Renal cortical epithelial cell (primary cell): ENCODE results near the gene PRSS36. TPM values are rescaled to one million over a fixed set of nuclear protein-coding genes. Genes with fewer than 3 reads are reported as not detected.
"Not testable (repeated sequence)": the region's sequence is repeated elsewhere in the genome, so short reads cannot be mapped to it uniquely, and the experiment has no call there.

Experiments used
- DNase-seq: peaks from one replicate; pipeline ENCODE4 v3.0.0-alpha.2; 2011; ENCODE audit warnings: low read depth
- total RNA-seq: library from RNA; depleted of rRNA; stranded (reverse); fragments of >200 nt; gene quantifications from 2 replicates; pipeline ENCODE4 v1.2.3, GENCODE V29; 2014

Gene PRSS36
- total RNA-seq, 1 donor from 2014 or later = 0.55 TPM

DNA sequence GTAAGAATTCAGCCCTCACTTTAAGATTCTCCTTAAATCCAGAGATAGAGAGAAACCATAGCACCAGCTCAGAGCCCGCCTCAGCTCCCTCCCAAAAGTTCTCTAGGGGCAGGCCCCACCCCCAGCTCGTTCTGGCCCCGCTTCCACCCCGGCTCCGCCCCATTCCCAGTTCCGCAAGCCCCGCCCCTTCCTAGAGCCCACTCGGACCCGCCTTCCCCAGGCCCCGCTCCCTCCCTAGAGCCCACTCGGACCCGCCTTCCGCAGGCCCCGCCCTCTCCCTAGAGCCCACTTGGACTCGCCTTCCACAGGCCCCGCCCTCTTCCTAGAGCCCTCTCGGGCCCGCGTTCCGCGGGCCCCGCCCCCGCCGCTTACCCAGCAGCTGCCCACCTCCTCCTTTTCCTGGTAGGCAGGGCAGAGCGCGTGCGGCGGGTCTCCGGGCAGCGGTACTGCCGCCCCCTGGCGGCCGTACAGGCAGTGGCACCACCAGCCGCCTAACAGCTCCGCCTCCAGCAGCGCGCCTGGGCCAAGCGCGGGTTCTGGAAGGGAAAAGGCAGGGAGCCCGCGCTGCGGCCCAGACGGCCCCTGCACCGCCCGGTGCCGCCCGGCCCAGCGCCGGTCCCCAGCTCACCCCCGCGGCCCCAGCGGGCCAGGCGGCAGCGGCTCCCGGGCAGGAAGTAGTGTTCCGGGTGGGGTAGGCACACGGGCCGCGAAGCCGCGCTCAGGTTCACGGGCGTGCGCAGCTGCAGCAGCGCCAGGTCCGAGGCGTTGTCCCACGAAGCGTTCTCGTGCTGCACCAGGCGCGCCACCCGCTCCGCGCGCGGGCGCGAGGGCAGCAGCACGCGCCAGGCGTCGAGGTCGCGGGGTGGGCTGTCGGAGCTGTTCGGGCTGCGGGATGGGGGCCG, 7.5 kb downstream of the PRSS36 start:
- DNase-seq = peak; percentile 92

DNA sequence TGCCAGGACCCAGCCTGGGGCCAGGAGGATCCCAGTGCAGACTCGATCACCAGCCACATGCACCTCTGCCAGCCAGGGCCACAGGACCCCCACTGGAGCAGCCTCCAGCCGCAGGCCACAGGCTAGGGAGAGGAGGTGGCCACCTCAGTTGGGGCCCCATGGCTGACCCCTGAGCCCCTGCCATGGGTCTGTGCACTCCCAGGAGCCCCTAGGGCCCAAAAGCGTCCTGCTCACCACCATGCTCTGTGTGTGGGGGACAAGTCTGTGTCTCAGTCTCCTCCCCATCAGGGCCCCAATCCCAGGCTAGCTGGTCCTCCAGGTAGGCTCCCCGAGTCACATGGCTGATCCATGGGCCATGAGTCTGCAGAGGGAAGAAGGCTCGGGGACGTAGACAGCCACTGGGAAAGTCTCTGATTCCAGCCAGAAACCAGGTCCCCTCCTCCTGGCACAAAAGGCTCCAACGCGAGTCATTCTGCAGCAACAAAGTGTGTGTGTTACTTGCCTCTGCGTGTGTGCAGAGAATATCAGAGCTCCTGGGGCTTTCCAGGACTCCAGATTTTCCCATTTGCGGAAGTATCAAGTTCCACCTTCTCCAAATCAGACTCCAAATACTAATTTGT, 8.3 kb downstream of the PRSS36 start:
- peak; percentile 74 for DNase-seq

GRCh38 chr16:31141071-31141469, 8.8 kb downstream of the PRSS36 start:
- DNase-seq = not testable (repeated sequence)

GRCh38 chr16:31138621-31139578, 11.0 kb downstream of the PRSS36 start:
- DNase-seq = peak; percentile 78

- not testable (repeated sequence) for DNase-seq
Observed at GRCh38 chr16:31136822-31137499, 12.9 kb downstream of the PRSS36 start.

DNA sequence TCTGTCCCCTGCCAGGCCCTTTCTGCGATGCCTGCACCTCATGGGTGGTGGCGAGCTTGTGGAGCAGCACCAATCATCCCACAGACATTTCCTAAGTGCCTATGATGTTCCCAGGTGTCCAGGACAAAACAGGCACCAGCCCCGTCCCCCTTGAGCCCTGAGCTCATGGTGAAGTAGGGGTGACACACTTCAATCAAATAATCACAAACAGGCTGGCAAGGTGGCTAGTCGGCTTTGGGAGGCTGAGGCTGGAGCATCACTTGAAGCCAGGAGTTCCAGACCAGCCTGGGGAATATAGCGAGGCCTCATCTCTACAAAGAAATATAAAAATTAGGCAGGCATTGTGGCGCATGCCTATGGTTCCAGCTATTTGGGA, 13.6 kb downstream of the PRSS36 start:
- no peak for DNase-seq

GRCh38 chr16:31135535-31136286, 14.2 kb downstream of the PRSS36 start, which contains the start of gene PRSS8:
Gene PRSS8, minus strand, starts transcription at chr16:31135727. Its CDS starts 229 bp downstream, at chr16:31135498.
- no peak for DNase-seq

DNA sequence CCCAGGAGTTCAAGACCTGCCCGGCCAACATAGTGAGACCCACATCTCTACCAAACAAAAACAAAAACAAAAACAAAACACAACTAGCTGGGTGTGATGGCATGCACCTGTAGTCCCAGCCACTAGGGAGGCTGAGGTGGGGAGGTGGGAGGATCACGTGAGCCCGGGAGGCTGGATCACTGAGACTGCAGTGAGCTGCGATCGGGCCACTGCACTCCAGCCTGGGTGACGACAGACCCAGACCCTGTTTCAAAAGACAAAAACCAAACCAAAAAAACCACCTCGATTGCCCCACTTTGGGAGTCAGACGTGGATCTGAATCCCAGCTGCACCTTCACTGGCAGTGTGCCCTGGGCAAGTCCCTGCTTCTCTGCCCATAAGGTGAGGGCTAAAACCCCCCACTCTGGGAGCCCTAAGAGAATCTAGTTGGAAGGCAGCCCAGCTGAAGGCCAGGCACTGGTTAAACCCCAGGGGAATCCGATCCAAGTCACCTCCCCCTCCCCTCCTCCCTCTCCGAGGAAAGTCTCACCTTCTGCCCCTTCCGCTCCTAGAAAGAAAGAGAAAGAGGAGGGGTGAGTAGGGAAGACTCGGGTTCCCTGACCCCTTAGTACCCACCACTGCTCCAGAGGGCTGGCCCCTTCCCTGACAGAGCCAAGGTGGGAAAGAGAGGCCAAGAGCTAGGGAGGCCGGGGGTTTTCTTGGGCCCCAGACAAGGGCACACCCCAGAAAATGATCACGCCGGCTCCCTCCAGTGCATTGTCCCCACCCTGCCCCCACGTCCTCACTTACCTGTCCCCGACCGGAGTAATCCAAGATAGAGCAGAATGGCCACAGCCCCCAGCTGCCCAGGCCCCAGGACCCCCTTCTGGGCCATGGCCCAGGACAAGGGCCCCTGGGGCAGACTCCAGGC, 15.0 kb downstream of the PRSS36 start:
- DNase-seq = peak; percentile 38

- peak; percentile 34 for DNase-seq
Observed at GRCh38 chr16:31134091-31134571, 15.7 kb downstream of the PRSS36 start.

DNA sequence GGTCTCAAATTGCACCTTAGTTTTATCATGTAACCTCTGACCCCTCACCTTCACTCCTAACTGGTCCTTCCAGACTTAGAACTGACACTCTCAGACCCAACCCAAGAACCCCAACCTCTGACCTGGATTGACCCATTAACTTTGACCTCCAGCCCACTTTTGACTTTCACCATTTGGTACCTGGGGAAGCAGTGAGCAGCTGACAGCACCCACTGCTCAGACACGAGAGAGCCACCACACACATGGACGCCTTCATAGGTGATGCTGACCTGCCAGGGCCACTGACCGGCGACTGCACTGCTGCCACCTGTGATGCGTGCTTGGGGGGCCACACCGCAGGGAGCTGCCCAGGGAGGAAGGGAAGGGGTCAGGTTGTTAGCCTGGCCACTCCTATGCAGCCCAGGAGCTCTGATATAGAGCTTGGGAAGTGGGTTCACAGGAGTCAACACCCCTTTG, 16.8 kb downstream of the PRSS36 start:
- no peak for DNase-seq

- no peak for DNase-seq
Observed at GRCh38 chr16:31132303-31132979, 17.4 kb downstream of the PRSS36 start.

DNA sequence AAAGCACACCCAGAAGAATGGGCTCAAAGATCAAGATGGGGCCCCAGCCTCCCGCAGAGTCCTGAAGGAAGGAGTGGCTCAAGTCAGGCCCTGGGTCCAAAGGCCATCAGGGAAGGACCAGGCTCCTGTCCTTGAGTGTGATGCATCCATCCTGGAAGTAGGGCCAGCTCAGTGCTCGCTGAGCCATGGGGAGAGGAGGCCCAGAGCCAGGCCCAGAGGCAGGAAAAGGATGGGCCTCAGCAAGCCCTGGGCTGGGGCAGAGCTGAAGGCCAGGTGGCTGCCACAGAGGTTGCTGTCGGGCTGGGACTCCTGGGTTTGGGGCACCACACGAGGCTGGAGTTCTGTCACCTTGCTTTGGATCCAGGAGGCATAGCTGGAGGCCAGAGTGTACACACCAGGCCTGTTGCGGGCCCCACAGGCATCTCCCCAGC, 18.0 kb downstream of the PRSS36 start:
- DNase-seq = no peak

DNA sequence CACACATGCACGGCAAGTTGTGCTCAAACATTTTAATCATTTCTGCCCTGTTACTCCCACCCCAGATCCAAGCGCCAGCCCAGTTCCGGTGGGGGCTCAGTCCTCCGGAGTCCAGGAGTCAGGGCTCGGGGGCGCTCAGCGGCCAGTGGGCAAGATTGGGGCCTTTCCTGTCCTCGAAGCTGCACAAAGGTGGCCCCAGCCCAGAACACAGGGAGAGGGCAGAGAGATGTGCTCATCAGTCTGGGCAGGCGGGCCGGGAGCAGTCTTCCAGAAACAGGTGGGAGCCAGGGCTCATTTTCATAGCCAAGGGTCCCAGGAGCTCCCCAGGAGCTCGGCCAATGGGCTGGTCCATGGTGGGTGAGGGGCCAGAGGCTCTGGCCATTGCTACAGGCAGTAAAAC, 18.4 kb downstream of the PRSS36 start:
- DNase-seq = no peak

- DNase-seq = no peak
Observed at GRCh38 chr16:31130899-31131298, 19.0 kb downstream of the PRSS36 start.

GRCh38 chr16:31130336-31130891, 19.5 kb downstream of the PRSS36 start:
- no peak for DNase-seq

DNA sequence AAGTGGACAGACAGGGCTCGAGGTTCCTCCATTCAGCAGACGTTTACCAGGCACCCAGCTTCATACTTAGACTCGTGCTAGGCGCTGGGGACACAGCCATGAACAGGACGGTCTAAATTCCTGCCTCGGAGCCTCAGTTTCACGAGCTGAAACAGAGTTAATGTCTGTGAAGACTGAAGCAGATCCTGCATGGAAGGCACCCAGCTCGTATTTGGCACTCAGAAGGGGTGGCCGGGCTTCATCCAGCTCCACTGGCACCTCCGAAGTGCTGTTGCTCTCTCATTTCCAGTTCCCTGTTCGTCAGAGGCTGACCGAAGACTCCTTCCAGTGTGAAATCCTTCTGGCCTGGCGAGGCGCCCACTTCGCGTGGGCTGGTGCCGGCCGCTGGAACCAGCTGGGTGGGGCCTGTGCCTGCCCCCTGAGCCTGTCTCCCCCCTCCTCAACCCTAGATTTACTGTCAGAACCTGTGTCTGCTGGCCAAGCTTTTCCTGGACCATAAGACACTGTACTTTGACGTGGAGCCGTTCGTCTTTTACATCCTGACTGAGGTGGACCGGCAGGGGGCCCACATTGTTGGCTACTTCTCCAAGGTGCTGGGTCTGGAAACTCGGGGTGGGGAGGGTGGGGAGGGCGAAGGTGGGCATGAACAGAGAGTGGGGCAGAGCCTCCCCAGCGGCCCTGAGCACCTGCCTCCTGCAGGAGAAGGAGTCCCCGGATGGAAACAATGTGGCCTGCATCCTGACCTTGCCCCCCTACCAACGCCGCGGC, 20.1 kb downstream of the PRSS36 start:
- no peak for DNase-seq
